ENCODE results near the gene NANP. TPM values are rescaled to one million over a fixed set of nuclear protein-coding genes. Genes with fewer than 3 reads are reported as not detected.

The NANP gene
- total RNA-seq, 1 experiment from 2014 or later: 8.6 TPM

DNA sequence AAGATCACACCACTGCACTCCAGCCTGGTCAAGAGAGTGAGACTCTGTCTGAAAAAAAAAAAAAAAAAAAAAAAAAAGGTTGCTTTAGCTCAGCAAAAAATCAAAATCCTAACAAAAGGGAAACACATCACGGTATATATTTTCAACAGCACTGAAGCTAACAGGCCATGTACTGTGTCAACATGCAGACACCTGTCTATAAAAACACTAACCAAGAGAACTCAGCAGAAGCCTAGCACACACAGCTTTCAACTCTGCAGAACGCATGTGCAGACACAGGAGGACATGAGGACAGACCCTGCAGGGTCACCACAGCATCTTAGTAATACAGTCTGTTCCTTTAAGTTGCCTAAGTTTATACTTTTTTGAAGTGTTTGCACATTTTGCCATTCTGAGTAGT, 52.0 kb downstream of the NANP start:
- DNase-seq (ENCODE audit: low read depth): no peak

DNA sequence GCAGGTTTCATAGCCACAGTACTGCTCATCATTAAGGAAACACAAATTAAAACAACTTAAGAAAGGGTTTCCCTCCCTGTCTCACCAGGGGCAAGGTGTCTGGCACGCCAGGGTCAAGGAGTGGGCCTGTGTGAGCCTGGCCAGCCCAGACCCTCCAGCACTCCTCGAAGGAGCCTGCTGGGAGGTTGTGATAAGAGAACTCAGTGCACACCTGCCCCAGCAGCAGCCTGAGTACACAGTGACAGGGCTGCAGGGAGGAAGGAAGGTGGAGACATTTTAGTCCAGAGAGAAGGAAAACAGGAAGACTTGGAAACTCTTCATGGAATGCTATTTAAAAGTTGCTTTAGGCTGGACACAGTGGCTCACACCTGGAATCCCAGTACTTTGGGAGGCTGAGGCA, 52.6 kb downstream of the NANP start:
- DNase-seq (ENCODE audit: low read depth): no peak

DNA sequence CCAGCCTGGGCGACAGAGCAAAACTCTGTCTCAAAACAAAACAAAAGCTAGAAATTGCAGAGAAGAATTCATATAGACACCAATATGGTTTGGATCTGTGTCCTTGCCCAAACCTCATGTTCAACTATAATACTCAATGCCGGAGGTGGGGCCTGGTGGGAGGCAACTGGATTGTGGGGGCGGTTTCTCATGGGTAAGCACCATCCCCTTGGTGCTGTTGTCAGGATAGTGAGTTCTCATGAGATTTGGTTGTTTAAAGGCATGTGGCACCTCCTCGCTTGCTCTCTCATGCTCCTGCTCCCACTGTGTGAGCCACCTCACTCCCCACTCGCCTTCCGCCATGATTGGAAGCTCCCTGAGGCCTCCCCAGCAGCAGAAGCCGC, 53.7 kb downstream of the NANP start:
- DNase-seq (ENCODE audit: low read depth): no peak

DNA sequence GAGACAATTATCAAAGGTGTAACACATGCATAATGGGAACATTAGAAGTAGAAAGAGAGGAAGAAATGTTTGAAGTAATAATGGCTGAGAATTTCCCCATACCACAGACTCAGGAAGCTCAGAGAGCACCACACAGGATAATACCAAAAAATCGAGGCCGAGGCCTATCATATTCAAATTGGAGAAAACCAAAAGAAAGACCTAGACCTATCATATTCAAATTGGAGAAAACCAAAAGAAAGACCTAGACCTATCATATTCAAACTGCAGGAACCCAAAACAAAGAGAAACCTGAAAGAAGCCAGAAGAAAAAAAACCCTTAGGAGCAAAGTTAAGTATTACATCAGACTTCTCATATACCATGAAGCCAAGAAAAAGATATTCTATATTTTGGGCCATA, 56.5 kb downstream of the NANP start:
- DNase-seq (ENCODE audit: low read depth): no peak

DNA sequence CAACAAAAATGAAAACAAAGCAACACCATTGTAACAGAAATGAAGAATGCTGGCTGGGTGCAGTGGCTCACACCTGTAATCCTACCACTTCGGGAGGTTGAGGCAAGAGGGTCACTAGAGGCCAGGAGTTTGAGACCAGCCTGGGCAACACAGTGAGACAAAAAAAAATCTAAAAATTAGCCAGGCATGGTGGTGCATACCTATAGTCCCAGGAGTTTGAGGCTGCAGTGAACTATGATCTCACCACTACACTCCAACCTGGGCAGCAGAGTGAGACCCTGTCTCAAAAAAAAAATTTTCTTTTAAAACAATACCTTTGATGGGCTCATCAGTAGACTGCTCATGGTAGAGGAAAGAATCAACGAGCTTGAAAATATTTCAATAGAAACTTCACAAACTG, 57.0 kb downstream of the NANP start:
- no peak for DNase-seq (ENCODE audit: low read depth)

DNA sequence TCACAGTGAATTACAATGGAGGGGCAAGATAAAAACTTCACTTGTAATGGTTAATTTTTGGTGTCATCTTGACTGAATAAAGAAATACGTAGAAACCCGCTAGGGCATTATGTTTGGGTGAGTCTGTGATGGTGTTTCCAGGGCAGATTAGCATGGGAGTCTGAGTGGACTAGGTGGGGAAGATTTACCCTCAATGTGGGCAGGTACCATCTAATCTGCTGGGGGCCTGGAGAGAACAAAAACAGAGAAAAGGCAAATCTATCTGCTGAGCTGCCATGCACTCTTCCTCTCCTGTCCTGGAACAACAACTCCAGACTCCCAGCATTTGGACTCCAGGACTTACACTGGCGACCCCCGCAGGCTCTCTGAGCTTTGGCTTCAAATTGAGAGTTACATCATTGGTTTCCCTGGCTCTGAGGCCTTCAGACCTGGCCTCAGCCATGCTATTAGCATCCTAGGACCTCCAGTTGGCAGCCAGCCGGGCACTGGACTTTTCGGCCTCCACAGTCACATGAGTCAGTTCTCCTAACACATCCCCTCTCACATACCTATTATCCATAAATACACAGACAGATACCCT, 58.1 kb downstream of the NANP start:
- no peak for DNase-seq (ENCODE audit: low read depth)

DNA sequence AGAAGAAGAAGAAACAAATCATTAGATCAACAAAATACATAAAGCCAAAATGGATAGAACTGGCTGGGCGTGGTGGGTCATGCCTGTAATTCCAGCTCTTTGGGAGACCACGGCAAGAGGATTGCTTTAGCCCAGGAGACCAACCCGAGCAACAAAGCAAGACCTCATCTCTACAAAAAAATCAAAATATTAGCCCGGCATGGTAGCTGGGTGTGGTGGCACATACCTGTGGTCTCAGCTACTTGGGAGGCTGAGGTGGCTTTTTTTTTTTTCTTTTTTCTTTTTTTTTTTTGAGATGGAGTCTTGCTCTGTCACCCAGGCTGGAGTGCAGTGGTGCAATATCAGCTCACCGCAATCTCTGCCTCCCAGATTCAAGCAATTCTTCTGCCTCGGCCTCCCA, 59.9 kb downstream of the NANP start:
- no peak for DNase-seq (ENCODE audit: low read depth)

DNA sequence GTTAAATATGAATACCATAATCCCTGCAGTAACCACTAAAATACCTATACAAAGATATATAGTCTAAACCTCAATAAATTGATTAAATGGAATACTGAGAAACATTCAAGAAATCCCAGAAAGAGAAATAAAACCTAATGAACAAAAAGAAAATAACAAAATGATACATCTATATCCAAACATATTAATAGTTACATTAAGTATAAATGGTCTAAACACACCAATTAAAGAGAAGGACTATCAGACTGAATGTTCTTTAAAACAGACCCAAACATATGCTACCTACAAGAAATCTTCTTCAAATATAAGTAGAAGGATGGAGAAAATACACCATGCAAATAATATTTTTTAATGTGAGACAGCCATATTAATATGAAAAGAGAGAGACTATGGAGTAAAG, 60.5 kb downstream of the NANP start:
- DNase-seq (ENCODE audit: low read depth): no peak

Other genes starting within 250 kb of the NANP start
- 47.8 and 48.8 TPM in 2 replicates for gene ABHD12, start 233.2 kb downstream of the NANP start, total RNA-seq (2014; rRNA removed)
- gene GINS1, start 216.3 kb downstream of the NANP start, total RNA-seq (2014; rRNA removed): 24.4 and 31.1 TPM in 2 replicates
- 4.2 and 5.2 TPM in 2 replicates for gene NINL, start 38.5 kb downstream of the NANP start, total RNA-seq (2014; rRNA removed)
- gene ZNF337, start 72.8 kb upstream of the NANP start, total RNA-seq (2014; rRNA removed): 12.5 and 13.1 TPM in 2 replicates

Measured in LHCN-M2 (cell line).